Osteocyte (in vitro differentiated cells): ENCODE measurements around the gene NUFIP1. TPM values are rescaled to one million over a fixed set of nuclear protein-coding genes. Genes with fewer than 3 reads are reported as not detected.
A peak's percentile ranks its signal among the peaks of the same experiment; 100 is the strongest.

ENCODE experiments used
- DNase-seq: peaks from one replicate; pipeline ENCODE4 v3.0.0; 2021; ENCODE audit warnings: mixed read lengths; ENCODE audit not compliant: unreplicated experiment; ENCODE audit errors: extremely low spot score
- H3K27ac Mint-ChIP-seq: one replicate; pipeline ENCODE4 v1.8.0; 2021; ENCODE audit warnings: mild to moderate bottlenecking, mixed read lengths; ENCODE audit not compliant: unreplicated experiment
- H3K27me3 Mint-ChIP-seq: one replicate; pipeline ENCODE4 v1.8.0; 2021; ENCODE audit warnings: mixed read lengths; ENCODE audit not compliant: unreplicated experiment
- H3K36me3 Mint-ChIP-seq: one replicate; pipeline ENCODE4 v1.8.0; 2021; ENCODE audit warnings: mixed read lengths; ENCODE audit not compliant: unreplicated experiment
- H3K4me1 Mint-ChIP-seq: one replicate; pipeline ENCODE4 v1.8.0; 2021; ENCODE audit warnings: mixed read lengths; ENCODE audit not compliant: unreplicated experiment
- H3K4me3 Mint-ChIP-seq: one replicate; pipeline ENCODE4 v1.8.0; 2021; ENCODE audit warnings: mild to moderate bottlenecking, moderate library complexity, mixed read lengths; ENCODE audit not compliant: unreplicated experiment
- H3K9me3 Mint-ChIP-seq: one replicate; pipeline ENCODE4 v1.8.0; 2021; ENCODE audit warnings: mixed read lengths; ENCODE audit not compliant: unreplicated experiment
- CTCF ChIP-seq: fragments of 200-600 bp; sonication (generic); IDR thresholded peaks from 2 replicates; pipeline ENCODE4 v1.5.0; 2021; ENCODE audit warnings: antibody characterized with exemption, mild to moderate bottlenecking, moderate library complexity
- total RNA-seq: library from RNA; stranded (reverse); gene quantifications from 2 replicates; pipeline ENCODE4 v1.2.1, GENCODE V29; 2021

Gene NUFIP1
- total RNA-seq, 1 donor from 2014 or later, result 6.9 TPM

GRCh38 chr13:44929692-44930091 lies 59.6 kb downstream of the NUFIP1 start:
- Mint-ChIP-seq H3K27ac (peak overlapping the region; percentile 71), H3K36me3 (no peaks in the 10 kb centered on the region), H3K4me3 (no peak overlapping the region), H3K27me3 (no peaks in the 10 kb centered on the region), H3K4me1 (peaks cover 47% of the 10 kb centered on the region), H3K9me3 (no peaks in the 10 kb centered on the region)
- no peak for TF ChIP-seq CTCF
- DNase-seq, result no peak

- H3K27me3 Mint-ChIP-seq, result no peaks in the 10 kb centered on the region
- H3K36me3 Mint-ChIP-seq, result no peaks in the 10 kb centered on the region
- DNase-seq, result no peak
- no peak overlapping the region for H3K27ac Mint-ChIP-seq
- no peaks in the 10 kb centered on the region for H3K9me3 Mint-ChIP-seq
- peaks cover 36% of the 10 kb centered on the region for H3K4me1 Mint-ChIP-seq
- H3K4me3 Mint-ChIP-seq, result no peak overlapping the region
- no peak for TF ChIP-seq CTCF
These were observed 61.3 kb downstream of the NUFIP1 start for GRCh38 chr13:44927968-44928367.

GRCh38 chr13:44921931-44922758 lies 67.1 kb downstream of the NUFIP1 start:
- Mint-ChIP-seq H3K36me3 (no peaks in the 10 kb centered on the region), H3K27me3 (no peaks in the 10 kb centered on the region), H3K4me3 (no peak overlapping the region), H3K9me3 (no peaks in the 10 kb centered on the region), H3K27ac (no peak overlapping the region), H3K4me1 (peaks cover 22% of the 10 kb centered on the region)
- DNase-seq, result peak; percentile 83
- TF ChIP-seq CTCF, result no peak

GRCh38 chr13:44921246-44921877 lies 67.9 kb downstream of the NUFIP1 start:
- no peaks in the 10 kb centered on the region for H3K9me3 Mint-ChIP-seq
- no peak overlapping the region for H3K27ac Mint-ChIP-seq
- peak; percentile 49 for DNase-seq
- H3K4me3 Mint-ChIP-seq, result no peak overlapping the region
- H3K27me3 Mint-ChIP-seq, result no peaks in the 10 kb centered on the region
- H3K36me3 Mint-ChIP-seq, result no peaks in the 10 kb centered on the region
- peaks cover 22% of the 10 kb centered on the region for H3K4me1 Mint-ChIP-seq
- TF ChIP-seq CTCF, result no peak

- TF ChIP-seq CTCF, result peak; percentile 21
- Mint-ChIP-seq H3K9me3 (no peaks in the 10 kb centered on the region), H3K27me3 (no peaks in the 10 kb centered on the region), H3K4me3 (no peak overlapping the region), H3K27ac (no peak overlapping the region), H3K36me3 (no peaks in the 10 kb centered on the region), H3K4me1 (peaks cover 22% of the 10 kb centered on the region)
- DNase-seq, result no peak
These were observed 69.3 kb downstream of the NUFIP1 start for GRCh38 chr13:44920013-44920412.
